Measurements from ENCODE around the gene MVP.
"Not testable (repeated sequence)": the region's sequence is repeated elsewhere in the genome, so short reads cannot be mapped to it uniquely, and the experiment has no call there.

Gene MVP

DNA sequence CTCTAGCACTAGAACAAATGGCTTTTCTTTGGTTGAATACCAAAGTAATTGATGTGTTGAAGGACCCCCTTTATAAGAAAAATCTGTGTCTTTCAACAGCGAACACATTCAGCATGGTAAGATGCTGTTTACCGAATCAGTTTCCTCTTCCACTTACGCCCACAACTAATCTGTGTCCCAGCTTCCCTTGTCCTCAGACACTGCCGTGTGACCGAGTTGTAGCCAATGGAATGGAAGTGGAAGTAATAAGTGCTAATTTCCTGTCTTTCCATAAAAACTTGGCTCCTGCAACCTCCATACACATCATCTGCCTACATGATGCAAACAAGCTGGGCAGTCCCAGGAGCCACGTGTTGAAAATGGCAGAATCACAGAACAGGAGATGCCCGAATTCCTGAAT, 32.4 kb downstream of the MVP start:
- H3K4me3 Mint-ChIP-seq, result no peak overlapping the region
- no peak for DNase-seq
- ATAC-seq (replicated peaks), result no peak
- no peaks in the 10 kb centered on the region for H3K27me3 Mint-ChIP-seq
- peaks cover 4 to 5% of the 10 kb centered on the region in 2 donors for H3K4me1 Mint-ChIP-seq
- no peaks in the 10 kb centered on the region for H3K9me3 Mint-ChIP-seq
- H3K36me3 Mint-ChIP-seq, result peaks cover 19 to 25% of the 10 kb centered on the region in 2 donors
- H3K27ac Mint-ChIP-seq, result no peak overlapping the region

DNA sequence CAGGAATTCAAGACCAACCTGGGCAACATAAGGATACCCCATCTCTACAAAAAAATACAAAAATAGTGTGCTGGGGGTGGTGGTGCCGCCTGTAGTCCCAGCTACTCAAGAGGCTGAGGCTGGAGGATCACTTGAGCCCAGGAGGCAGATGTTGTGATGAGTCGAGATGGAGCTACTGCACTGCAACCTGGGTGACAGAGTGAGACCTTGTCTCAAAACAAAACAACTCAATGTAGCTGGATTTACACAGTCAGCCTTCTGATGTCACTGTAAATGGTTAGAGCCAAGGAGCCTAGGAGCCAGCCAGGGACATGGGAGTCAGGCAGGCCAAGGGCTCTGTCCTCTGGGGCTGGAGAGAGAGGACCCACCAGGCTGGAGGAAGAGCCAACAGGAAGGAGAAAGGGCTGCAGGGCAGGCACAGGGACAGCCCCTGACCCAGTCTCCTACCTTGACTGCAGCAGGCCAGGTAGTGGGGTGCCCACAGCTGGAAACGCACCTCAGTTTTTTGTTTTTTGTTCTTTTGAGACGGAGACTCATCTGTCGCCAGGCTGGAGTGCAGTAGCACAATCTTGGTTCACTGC, 34.3 kb downstream of the MVP start:
- H3K9me3 Mint-ChIP-seq, result no peaks in the 10 kb centered on the region
- peak overlapping the region; percentile 71 for H3K27ac Mint-ChIP-seq
- H3K4me3 Mint-ChIP-seq, result no peak overlapping the region
- DNase-seq (no peak), ATAC-seq (replicated peaks) (peak in 1 of 2 donors; percentile 18)
- H3K27me3 Mint-ChIP-seq, result no peaks in the 10 kb centered on the region
- peaks cover 0 to 1% of the 10 kb centered on the region in 2 donors for H3K4me1 Mint-ChIP-seq
- H3K36me3 Mint-ChIP-seq, result peaks cover 22 to 26% of the 10 kb centered on the region in 2 donors

DNA sequence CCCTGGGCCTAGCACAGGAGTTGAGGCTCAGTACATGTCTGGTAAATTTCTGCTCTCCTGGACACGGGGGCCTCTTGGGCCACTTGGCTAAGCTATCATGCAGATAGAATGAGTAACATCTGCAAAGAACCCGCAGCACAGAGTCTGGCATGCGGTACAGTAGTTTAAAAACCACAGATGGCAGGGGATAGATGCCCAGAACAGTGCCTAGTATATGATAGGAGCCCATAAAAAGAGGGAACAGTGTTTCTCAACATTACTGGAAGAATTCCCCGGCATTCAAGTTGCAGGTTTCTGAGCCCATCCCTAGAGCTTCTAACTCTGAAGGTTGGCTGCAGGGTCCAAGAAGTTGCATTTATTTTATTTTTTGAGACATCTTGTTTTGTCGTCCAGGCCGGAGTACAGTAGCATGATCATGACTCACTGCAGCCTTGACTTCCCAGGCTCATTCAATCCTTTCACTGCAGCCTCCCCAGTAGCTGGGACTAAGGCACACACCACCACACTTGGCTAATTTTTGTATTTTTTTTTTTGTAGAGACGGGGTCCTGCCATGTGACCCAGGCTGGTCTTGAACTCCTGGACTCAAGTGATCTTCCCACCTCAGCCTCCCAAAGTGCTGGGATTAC, 37.0 kb downstream of the MVP start:
- peaks cover 24 to 27% of the 10 kb centered on the region in 2 donors for H3K36me3 Mint-ChIP-seq
- H3K27me3 Mint-ChIP-seq, result no peaks in the 10 kb centered on the region
- no peaks in the 10 kb centered on the region for H3K9me3 Mint-ChIP-seq
- DNase-seq (no peak), ATAC-seq (replicated peaks) (no peak)
- H3K4me3 Mint-ChIP-seq, result no peak overlapping the region
- H3K27ac Mint-ChIP-seq, result no peak overlapping the region
- peaks cover 10 to 23% of the 10 kb centered on the region in 2 donors for H3K4me1 Mint-ChIP-seq

DNA sequence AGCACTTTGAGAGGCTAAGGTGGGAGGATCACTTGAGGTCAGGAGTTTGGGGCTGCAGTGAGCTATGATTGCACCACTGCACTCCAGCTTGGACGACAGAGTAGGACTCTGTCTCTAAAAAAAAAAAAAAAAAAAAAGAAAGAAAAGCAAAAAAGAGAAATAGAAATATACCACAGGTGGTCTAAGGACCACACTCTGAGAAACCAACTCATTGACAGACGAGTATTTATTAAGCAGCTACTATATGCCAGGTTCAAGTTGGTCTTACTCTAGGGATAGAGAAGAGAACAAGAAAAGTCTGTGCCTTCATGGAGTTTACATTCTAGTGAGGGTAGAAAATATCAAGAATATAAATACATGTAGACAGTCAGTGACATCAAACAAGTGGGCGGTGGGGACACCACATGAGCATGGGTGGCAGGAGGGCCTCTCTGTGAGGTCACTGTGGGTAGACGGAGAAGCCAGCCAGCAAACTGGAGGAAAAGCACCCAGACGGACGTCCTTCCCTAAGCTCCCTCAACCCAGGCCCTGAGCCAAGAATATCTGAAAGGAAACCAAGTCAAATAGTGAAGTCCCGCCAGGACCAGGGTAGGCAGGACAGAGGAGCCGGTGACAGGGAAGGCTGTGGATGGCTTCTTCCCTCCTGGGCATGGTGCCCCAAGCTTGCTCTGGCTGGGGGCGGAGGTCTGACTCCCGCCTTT, 38.0 kb downstream of the MVP start:
- H3K36me3 Mint-ChIP-seq, result peaks cover 24 to 27% of the 10 kb centered on the region in 2 donors
- no peak overlapping the region for H3K4me3 Mint-ChIP-seq
- no peaks in the 10 kb centered on the region for H3K9me3 Mint-ChIP-seq
- no peaks in the 10 kb centered on the region for H3K27me3 Mint-ChIP-seq
- DNase-seq (no peak), ATAC-seq (replicated peaks) (no peak)
- H3K27ac Mint-ChIP-seq, result peak overlapping the region; percentile 57
- peaks cover 12 to 27% of the 10 kb centered on the region in 2 donors for H3K4me1 Mint-ChIP-seq

DNA sequence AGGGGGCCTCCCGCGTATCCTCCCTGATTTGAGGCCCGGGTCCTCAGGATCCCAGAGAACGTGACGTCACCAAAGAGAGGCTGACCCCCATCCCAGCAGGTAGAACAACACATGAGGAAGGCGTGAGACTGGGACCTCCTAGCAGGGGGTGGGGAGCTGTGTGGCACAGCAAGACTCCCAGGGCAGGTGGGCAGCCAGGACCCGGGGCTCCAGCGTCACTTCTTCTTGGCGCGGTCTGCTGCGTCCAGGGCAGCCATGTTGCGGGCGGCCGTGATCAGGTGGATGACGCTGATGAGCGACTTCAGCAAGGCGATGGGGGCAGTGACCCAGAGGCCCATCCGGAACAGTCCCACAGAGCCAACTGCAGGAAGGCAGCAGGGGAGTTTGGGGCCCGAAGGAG, 38.7 kb downstream of the MVP start:
- Mint-ChIP-seq H3K4me3 (no peak overlapping the region), H3K9me3 (no peaks in the 10 kb centered on the region), H3K27me3 (no peaks in the 10 kb centered on the region), H3K27ac (no peak overlapping the region), H3K4me1 (peaks cover 12 to 33% of the 10 kb centered on the region in 2 donors), H3K36me3 (peaks cover 24 to 27% of the 10 kb centered on the region in 2 donors)
- ATAC-seq (replicated peaks) (no peak), DNase-seq (no peak)

DNA sequence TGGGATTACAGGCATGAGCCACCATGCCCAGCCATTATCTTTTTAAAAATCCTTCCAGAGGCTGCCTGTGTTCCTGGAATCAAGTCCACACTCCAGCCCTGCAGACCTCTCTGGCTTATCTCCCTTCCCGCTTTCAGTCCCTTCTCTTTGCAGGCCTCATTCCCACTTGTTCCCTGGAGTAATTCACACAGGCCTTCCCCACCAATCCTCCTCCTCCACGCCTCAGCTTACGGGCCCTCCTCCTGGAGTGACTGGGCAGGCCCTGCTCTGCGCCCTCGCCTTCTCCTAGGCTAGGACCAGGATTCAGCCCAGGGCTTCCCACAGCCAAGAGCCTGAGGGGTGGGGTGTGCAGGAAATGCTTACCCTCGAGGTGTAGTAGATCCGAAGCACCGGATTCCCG, 40.0 kb downstream of the MVP start:
- Mint-ChIP-seq H3K4me3 (no peak overlapping the region), H3K9me3 (no peaks in the 10 kb centered on the region), H3K4me1 (peaks cover 14 to 33% of the 10 kb centered on the region in 2 donors), H3K27me3 (no peaks in the 10 kb centered on the region), H3K27ac (no peak overlapping the region), H3K36me3 (peaks cover 24 to 27% of the 10 kb centered on the region in 2 donors)
- DNase-seq, result no peak
- ATAC-seq (replicated peaks), result no peak

DNA sequence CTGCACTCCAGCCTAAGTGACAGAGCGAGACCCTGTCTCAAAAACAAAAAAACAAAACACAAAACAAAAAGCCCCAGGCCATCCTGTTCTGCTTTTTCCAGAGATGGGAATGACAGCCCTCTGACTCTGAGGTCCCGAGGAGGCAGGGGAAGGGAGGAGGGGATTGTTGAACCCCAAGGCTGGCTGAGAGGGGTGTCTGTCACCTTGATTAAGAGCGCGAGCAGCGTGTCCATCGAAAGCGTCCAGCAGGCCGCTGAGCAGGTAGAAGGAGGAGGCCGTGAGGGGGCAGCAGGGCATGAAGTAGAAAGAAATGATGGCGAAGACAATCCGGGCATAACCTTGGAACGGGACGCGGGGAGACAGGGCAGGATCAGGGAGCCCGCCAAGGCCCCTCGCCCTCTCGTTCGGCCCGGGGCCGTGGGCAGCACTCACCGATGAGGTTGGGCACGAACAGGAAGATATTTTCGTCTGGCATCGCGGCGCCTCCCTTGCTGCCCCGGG, 42.2 kb downstream of the MVP start:
- Mint-ChIP-seq H3K4me3 (peak overlapping the region; percentile 96 to 97), H3K27me3 (peaks cover 0 to under 1% of the 10 kb centered on the region in 2 donors), H3K4me1 (peaks cover 14 to 33% of the 10 kb centered on the region in 2 donors), H3K36me3 (peaks cover 24 to 27% of the 10 kb centered on the region in 2 donors), H3K27ac (peak overlapping the region; percentile 99), H3K9me3 (no peaks in the 10 kb centered on the region)
- ATAC-seq (replicated peaks), result no peak
- DNase-seq, result no peak

DNA sequence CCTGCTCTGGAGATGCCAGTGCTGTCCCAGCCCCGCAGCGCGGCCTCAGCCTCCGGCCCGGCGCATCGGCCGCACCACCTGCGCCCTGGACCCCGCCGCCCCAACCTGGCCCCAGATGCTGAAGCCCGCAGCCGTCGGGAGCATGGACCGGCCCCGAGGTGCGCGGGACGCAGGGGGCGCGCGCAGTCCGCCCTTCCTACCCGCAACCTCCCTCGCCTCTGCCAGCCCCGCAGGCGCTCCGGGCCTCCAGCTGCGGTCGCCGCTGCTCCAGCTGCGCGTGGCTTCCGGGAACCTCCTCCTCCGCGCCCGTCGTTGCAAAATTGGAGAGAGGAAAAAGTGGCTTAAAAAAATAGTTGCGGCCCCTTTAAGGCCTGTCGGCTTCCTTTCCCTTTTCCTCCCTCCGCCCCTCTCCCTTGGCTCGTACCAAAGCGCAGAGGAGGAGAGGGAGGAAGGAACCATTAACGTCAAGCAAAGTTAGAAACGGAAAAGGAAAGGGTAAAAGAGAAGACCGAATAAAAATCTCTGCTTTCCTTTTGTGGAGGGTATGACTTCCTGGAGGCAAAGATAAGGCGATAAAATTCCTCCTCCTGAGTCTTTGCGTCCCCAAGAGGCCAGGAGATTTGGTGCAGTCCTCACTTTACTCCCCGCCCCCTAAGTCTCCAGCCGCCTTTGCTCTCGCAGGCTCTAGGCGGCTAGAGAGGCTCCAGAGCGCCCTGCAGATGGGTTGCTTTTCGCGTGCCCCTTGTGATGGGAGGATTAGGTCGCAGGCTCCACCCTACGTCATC, 42.8 kb downstream of the MVP start, which contains the start of gene CDIPT:
CDIPT (minus strand) TSS at position 343 of the 785 bp plus-strand sequence. CDS start 369 bp downstream, outside the sequence.
- peaks cover 14 to 33% of the 10 kb centered on the region in 2 donors for H3K4me1 Mint-ChIP-seq
- no peaks in the 10 kb centered on the region for H3K9me3 Mint-ChIP-seq
- H3K4me3 Mint-ChIP-seq, result peak within 1 kb of the TSS; percentile 96 to 97
- peaks cover 0 to 5% of the 10 kb centered on the region in 2 donors for H3K27me3 Mint-ChIP-seq
- peak; percentile 91 for DNase-seq
- peak; percentile 100 for ATAC-seq (replicated peaks)
- H3K36me3 Mint-ChIP-seq, result peaks cover 22 to 26% of the 10 kb centered on the region in 2 donors
- H3K27ac Mint-ChIP-seq, result peak within 1 kb of the TSS; percentile 99

DNA sequence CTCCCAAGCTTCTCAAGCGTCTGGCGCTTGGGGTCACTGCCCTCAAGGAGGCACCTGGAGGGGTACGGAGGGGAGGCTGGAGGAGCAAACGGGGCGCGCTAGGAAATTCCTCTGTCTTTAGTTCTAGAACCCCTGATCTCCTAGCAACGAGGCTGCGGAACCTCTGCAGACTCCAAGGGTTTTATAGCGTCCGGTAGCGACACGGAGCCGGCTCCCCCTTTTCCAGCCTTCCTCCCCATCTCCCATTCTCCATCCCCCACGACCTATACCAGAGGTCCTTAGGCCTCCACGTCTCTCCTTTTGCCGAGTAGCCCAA, 43.4 kb downstream of the MVP start:
- no peak for ATAC-seq (replicated peaks)
- peak overlapping the region; percentile 96 to 97 for H3K4me3 Mint-ChIP-seq
- no peaks in the 10 kb centered on the region for H3K9me3 Mint-ChIP-seq
- H3K27ac Mint-ChIP-seq, result peak overlapping the region; percentile 99
- H3K4me1 Mint-ChIP-seq, result peaks cover 14 to 33% of the 10 kb centered on the region in 2 donors
- H3K27me3 Mint-ChIP-seq, result peaks cover 0 to 5% of the 10 kb centered on the region in 2 donors
- H3K36me3 Mint-ChIP-seq, result peaks cover 18 to 21% of the 10 kb centered on the region in 2 donors
- DNase-seq, result no peak

DNA sequence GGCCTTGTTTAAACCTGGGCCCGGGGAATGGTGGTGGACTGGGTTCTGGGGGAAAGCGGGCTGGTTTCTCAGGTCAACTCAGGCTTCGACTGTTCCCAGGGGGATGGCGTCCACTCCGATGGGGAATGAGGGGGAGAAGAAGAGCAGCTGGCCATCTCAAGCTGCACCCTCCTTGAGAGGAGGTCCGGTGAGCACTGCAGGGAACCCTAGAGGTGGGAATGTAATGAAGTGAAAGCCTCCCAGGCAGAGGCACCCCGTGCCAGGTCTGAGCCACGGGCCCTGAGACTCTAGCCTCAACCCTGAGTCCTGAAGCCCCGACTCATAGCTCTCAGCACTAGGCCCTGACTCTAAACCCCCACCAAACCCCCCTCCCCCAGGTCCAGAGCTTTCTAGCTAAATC, 43.9 kb downstream of the MVP start:
- no peak for DNase-seq
- Mint-ChIP-seq H3K27me3 (peaks cover 0 to 5% of the 10 kb centered on the region in 2 donors), H3K4me1 (peaks cover 14 to 33% of the 10 kb centered on the region in 2 donors), H3K4me3 (no peak overlapping the region), H3K27ac (peak overlapping the region; percentile 67), H3K36me3 (peaks cover 13 to 15% of the 10 kb centered on the region in 2 donors), H3K9me3 (no peaks in the 10 kb centered on the region)
- ATAC-seq (replicated peaks), result no peak

DNA sequence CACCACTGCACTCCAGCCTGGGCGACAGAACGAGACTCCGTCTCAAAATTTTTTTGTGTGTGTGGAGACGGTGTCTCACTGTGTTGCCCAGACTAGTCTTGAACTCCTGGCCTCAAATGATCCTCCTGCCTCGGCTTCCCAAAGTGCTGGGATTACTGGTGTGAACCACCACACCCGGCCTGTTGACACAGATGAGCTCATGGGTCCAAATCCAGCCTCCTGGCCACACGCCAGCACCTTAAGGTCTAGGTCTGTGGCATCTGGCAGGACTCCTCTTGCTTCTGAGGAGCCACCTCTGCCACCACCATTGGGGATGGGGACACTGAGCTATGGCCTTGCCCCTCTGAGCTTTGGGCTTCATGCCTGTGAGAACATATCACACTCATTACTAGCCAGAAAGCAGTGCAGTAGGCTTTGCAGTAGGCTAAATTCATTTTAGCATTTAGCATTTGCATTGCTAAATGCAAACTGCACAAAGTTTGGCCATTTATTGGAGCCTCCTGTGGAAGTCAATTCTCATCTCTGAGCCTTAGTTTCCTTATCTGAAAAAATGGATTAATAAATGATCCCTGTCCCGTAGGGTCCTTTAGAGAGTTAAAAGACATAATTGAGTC, 48.2 kb downstream of the MVP start:
- no peak for DNase-seq
- H3K4me3 Mint-ChIP-seq, result no peak overlapping the region
- ATAC-seq (replicated peaks), result no peak
- H3K27me3 Mint-ChIP-seq, result peaks cover 0 to 5% of the 10 kb centered on the region in 2 donors
- peaks cover 2 to 4% of the 10 kb centered on the region in 2 donors for H3K4me1 Mint-ChIP-seq
- no peaks in the 10 kb centered on the region for H3K9me3 Mint-ChIP-seq
- H3K36me3 Mint-ChIP-seq, result no peaks in the 10 kb centered on the region
- H3K27ac Mint-ChIP-seq, result no peak overlapping the region

DNA sequence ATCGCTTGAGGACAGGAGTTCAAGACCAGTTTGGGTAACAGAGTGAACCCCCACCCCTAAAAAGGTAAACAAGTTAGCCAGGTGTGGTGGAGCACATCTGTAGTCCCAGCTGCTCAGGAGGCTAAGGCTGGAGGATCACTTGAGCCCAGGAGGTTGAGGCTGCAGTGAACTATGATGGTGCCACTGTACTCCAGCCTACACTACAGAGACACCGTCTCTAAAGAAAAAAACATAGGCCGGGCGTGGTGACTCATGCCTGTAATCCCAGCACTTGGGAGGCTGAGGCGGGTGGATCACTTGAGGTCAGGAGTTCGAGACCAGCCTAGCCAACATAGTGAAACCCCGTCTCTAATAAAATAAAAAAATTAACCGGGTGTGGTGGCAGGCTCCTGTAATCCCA, 48.8 kb downstream of the MVP start:
- not testable (repeated sequence) for ATAC-seq (replicated peaks); H3K4me3 Mint-ChIP-seq; DNase-seq

DNA sequence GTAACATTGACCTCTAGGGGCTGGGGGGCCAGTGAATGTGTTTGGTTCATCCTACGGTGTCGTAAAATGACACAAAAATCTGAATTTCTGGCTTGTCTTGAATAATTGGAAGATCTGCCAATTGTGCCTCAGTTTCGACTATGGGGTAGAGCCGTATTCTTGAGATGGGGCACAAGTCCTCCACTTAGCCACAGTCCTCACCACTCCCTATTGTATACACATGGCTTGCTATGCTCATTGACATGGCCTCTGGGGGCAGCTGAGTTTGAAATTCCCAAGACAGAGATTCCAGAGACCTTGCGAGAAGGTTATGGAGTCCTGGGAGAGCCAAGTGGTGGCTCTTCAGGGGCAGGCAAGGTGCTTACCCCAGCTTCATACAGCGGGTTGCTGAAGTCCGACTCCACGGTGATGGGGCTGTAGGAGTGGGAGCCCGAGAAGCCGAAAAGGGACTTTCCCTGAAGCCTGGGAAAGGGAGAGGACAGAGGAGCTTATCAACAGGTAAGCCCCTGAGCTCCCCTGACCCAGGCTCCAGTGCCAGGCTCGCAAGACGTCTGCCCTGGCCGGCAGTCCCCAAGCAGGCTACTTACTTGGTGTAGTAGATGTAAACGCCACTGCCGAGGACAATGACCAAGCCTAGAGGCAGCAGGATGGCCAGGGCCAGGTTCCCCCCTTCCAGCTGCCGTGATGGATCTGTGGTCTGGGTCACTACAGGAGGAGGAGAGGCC, 51.7 kb downstream of the MVP start:
- no peaks in the 10 kb centered on the region for H3K9me3 Mint-ChIP-seq
- H3K4me3 Mint-ChIP-seq, result no peak overlapping the region
- peaks cover 5 to 9% of the 10 kb centered on the region in 2 donors for H3K4me1 Mint-ChIP-seq
- DNase-seq (no peak), ATAC-seq (replicated peaks) (no peak)
- no peaks in the 10 kb centered on the region for H3K36me3 Mint-ChIP-seq
- H3K27ac Mint-ChIP-seq, result no peak overlapping the region
- peaks cover 15 to 19% of the 10 kb centered on the region in 2 donors for H3K27me3 Mint-ChIP-seq

More for the DNA sequence above, 48.8 kb downstream of the MVP start:
- not testable (repeated sequence) for H3K9me3 Mint-ChIP-seq, H3K27ac Mint-ChIP-seq, H3K27me3 Mint-ChIP-seq, H3K36me3 Mint-ChIP-seq, H3K4me1 Mint-ChIP-seq
